Measurements from ENCODE around the gene CCR5.
"Not testable (repeated sequence)": the region's sequence is repeated elsewhere in the genome, so short reads cannot be mapped to it uniquely, and the experiment has no call there.

The CCR5 gene

GRCh38 chr3:46370839-46371518 is at the start of gene CCR5:
CCR5 (plus strand) TSS chr3:46370946; CDS start chr3:46372903, 1,957 bp downstream.
- no peak for DNase-seq (ENCODE audit: low read depth)
- TF ChIP-seq, protein P1, sequence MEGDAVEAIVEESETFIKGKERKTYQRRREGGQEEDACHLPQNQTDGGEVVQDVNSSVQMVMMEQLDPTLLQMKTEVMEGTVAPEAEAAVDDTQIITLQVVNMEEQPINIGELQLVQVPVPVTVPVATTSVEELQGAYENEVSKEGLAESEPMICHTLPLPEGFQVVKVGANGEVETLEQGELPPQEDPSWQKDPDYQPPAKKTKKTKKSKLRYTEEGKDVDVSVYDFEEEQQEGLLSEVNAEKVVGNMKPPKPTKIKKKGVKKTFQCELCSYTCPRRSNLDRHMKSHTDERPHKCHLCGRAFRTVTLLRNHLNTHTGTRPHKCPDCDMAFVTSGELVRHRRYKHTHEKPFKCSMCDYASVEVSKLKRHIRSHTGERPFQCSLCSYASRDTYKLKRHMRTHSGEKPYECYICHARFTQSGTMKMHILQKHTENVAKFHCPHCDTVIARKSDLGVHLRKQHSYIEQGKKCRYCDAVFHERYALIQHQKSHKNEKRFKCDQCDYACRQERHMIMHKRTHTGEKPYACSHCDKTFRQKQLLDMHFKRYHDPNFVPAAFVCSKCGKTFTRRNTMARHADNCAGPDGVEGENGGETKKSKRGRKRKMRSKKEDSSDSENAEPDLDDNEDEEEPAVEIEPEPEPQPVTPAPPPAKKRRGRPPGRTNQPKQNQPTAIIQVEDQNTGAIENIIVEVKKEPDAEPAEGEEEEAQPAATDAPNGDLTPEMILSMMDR (IDR thresholded peaks at IDR 0.05; ENCODE audit: low read depth, low read length, missing control alignments): no peak
- H3K4me3 ChIP-seq (ENCODE audit: low read depth, low read length): no peak within 1 kb of the TSS
- in situ Hi-C loops (cut with HindIII; ENCODE audit: low sequenced_read_pairs): no loop called here

DNA sequence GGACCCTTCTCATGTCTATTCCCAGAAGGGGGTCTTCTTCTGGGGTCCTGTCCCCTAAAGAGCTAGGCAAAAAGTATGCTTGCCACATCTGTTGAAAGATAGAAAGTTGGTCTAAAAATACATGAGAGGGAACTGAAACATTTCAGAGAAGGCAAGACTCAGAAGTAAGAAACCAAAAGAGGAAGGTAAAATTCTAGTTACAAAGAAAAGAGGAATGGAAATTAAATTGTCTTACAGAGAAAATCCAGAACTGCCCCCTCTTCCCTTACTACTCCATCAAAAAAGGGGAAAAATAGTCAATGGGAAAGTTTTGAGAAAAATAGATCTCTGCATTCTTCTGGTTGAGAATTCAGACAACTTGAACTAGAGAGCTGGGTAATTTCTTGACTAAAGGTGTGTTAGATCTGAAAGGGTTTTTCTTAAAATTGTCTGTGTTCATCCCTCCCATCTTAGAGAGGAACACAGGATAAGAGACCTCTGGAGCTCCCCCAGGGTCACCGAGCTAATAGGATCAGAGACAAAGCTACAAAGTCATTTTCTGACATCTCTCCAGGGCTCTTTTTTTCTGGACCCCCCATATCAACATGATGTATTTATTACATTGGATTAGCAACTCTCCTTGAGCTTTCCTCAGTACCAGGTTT is 49.2 kb upstream of the CCR5 start:
- no peak overlapping the region for H3K4me3 ChIP-seq (ENCODE audit: low read depth, low read length)
- TF ChIP-seq, protein P1 (IDR thresholded peaks at IDR 0.05; ENCODE audit: low read depth, low read length, missing control alignments): no peak
- in situ Hi-C loops (cut with HindIII; ENCODE audit: low sequenced_read_pairs): no loop called here
- DNase-seq (ENCODE audit: low read depth): no peak

- no peak overlapping the region for H3K4me3 ChIP-seq (ENCODE audit: low read depth, low read length)
- in situ Hi-C loops (cut with HindIII; ENCODE audit: low sequenced_read_pairs): no loop called here
These were observed 46.7 kb upstream of the CCR5 start for GRCh38 chr3:46324036-46324435.

GRCh38 chr3:46325645-46326300 is 45.0 kb upstream of the CCR5 start:
- no peak overlapping the region for H3K4me3 ChIP-seq (ENCODE audit: low read depth, low read length)
- no peak for DNase-seq (ENCODE audit: low read depth)
- in situ Hi-C loops (cut with HindIII; ENCODE audit: low sequenced_read_pairs): no loop called here
- TF ChIP-seq, protein P1 (IDR thresholded peaks at IDR 0.05; ENCODE audit: low read depth, low read length, missing control alignments): no peak

More at GRCh38 chr3:46324036-46324435, 46.7 kb upstream of the CCR5 start:
- no peak for DNase-seq (ENCODE audit: low read depth)
- TF ChIP-seq, protein P1 (IDR thresholded peaks at IDR 0.05; ENCODE audit: low read depth, low read length, missing control alignments): no peak

- in situ Hi-C loops (cut with HindIII; ENCODE audit: low sequenced_read_pairs); H3K4me3 ChIP-seq (ENCODE audit: low read depth, low read length): not testable (repeated sequence)
- peak; percentile 23 for DNase-seq (ENCODE audit: low read depth)
These were observed 40.1 kb upstream of the CCR5 start for GRCh38 chr3:46330676-46331075.

- no peak overlapping the region for H3K4me3 ChIP-seq (ENCODE audit: low read depth, low read length)
- in situ Hi-C loops (cut with HindIII; ENCODE audit: low sequenced_read_pairs): no loop called here
- TF ChIP-seq, protein P1 (IDR thresholded peaks at IDR 0.05; ENCODE audit: low read depth, low read length, missing control alignments): no peak
- DNase-seq (ENCODE audit: low read depth): no peak
These were observed 35.8 kb upstream of the CCR5 start for GRCh38 chr3:46334741-46335478.

Data from astrocyte of the cerebellum (primary cell).